Nephron (organoid): Measurements from ENCODE around the gene NRSN2.

Source experiments
- H3K27ac Mint-ChIP-seq, 3 experiments: 2 replicates each; pipeline ENCODE4 v1.8.0; 2020; ENCODE audit warnings: mixed read lengths in 3 of 3, mild to moderate bottlenecking in 2 of 3, moderate library complexity in 1 of 3
- H3K27me3 Mint-ChIP-seq: 2 replicates; pipeline ENCODE4 v1.8.0; 2021; ENCODE audit warnings: low read depth, mild to moderate bottlenecking, moderate library complexity, mixed read lengths
- H3K36me3 Mint-ChIP-seq: 2 replicates; pipeline ENCODE4 v1.8.0; 2020; ENCODE audit warnings: low read depth, mixed read lengths
- H3K4me1 Mint-ChIP-seq: 2 replicates; pipeline ENCODE4 v1.8.0; 2020; ENCODE audit warnings: mixed read lengths
- H3K4me3 Mint-ChIP-seq, 3 experiments: 2 replicates each; pipeline ENCODE4 v1.8.0; 2020; ENCODE audit warnings: mild to moderate bottlenecking in 3 of 3, mixed read lengths in 3 of 3, moderate library complexity in 2 of 3
- H3K9me3 Mint-ChIP-seq: 2 replicates; pipeline ENCODE4 v1.8.0; 2020; ENCODE audit warnings: mixed read lengths
- CTCF ChIP-seq, 3 experiments: fragments of 200-600 bp; sonication (generic); IDR thresholded peaks; one replicate each; pipeline ENCODE4 v1.5.0; 2021; ENCODE audit warnings: antibody characterized with exemption in 3 of 3; ENCODE audit not compliant: unreplicated experiment in 3 of 3

NRSN2 gene

GRCh38 chr20:366041-366718 lies 19.3 kb downstream of the NRSN2 start:
- peaks cover 5% of the 10 kb centered on the region for H3K4me1 Mint-ChIP-seq
- no peaks in the 10 kb centered on the region for H3K36me3 Mint-ChIP-seq

GRCh38 chr20:366719-367485 lies 20.0 kb downstream of the NRSN2 start:
- Mint-ChIP-seq H3K4me3 (no peak overlapping the region), H3K9me3 (no peaks in the 10 kb centered on the region), H3K27ac (peak overlapping the region in 2 of 3 experiments; percentile 18 to 41), H3K27me3 (peaks cover 9% of the 10 kb centered on the region), H3K4me1 (peaks cover under 1% of the 10 kb centered on the region), H3K36me3 (no peaks in the 10 kb centered on the region)
- TF ChIP-seq CTCF (IDR thresholded peaks at IDR 0.05; ENCODE audit: unreplicated experiment in 3 of 3), result no peak

More at GRCh38 chr20:366041-366718, 19.3 kb downstream of the NRSN2 start:
- TF ChIP-seq CTCF (IDR thresholded peaks at IDR 0.05; ENCODE audit: unreplicated experiment in 3 of 3), result no peak
- H3K9me3 Mint-ChIP-seq, result no peaks in the 10 kb centered on the region
- H3K27ac Mint-ChIP-seq, result peak overlapping the region in 2 of 3 experiments; percentile 18 to 38
- peaks cover 9% of the 10 kb centered on the region for H3K27me3 Mint-ChIP-seq
- H3K4me3 Mint-ChIP-seq, result no peak overlapping the region

- Mint-ChIP-seq H3K4me1 (peaks cover 4% of the 10 kb centered on the region), H3K4me3 (peak overlapping the region in 1 of 3 experiments; percentile 7), H3K36me3 (no peaks in the 10 kb centered on the region), H3K27ac (peak overlapping the region in 2 of 3 experiments; percentile 2 to 41), H3K9me3 (no peaks in the 10 kb centered on the region), H3K27me3 (peaks cover 9% of the 10 kb centered on the region)
- no peak for TF ChIP-seq CTCF (IDR thresholded peaks at IDR 0.05; ENCODE audit: unreplicated experiment in 3 of 3)
These were observed 20.6 kb downstream of the NRSN2 start for GRCh38 chr20:367486-367887.

- Mint-ChIP-seq H3K36me3 (no peaks in the 10 kb centered on the region), H3K4me1 (peaks cover 4% of the 10 kb centered on the region), H3K27ac (peak overlapping the region in 1 of 3 experiments; percentile 12), H3K4me3 (no peak overlapping the region), H3K9me3 (no peaks in the 10 kb centered on the region), H3K27me3 (peaks cover 9% of the 10 kb centered on the region)
- no peak for TF ChIP-seq CTCF (IDR thresholded peaks at IDR 0.05; ENCODE audit: unreplicated experiment in 3 of 3)
These were observed 22.0 kb downstream of the NRSN2 start for GRCh38 chr20:368915-369314.

GRCh38 chr20:370151-370600 lies 23.3 kb downstream of the NRSN2 start:
- H3K4me1 Mint-ChIP-seq, result peaks cover 4% of the 10 kb centered on the region
- no peaks in the 10 kb centered on the region for H3K36me3 Mint-ChIP-seq
- H3K27me3 Mint-ChIP-seq, result peaks cover 6% of the 10 kb centered on the region
- H3K27ac Mint-ChIP-seq, result peak overlapping the region in 1 of 3 experiments; percentile 8
- no peaks in the 10 kb centered on the region for H3K9me3 Mint-ChIP-seq
- H3K4me3 Mint-ChIP-seq, result no peak overlapping the region
- TF ChIP-seq CTCF (IDR thresholded peaks at IDR 0.05; ENCODE audit: unreplicated experiment in 3 of 3), result no peak
